ENCODE measurements around the gene CAPZA2. TPM values are rescaled to one million over a fixed set of nuclear protein-coding genes. Genes with fewer than 3 reads are reported as not detected.

CAPZA2 gene
- total and polyA plus RNA-seq, 9 of the 15 experiments (the other 6 are each of a cell fraction or from before 2014, with no cell fraction given), result 67.0 to 524 (median 176) TPM

DNA sequence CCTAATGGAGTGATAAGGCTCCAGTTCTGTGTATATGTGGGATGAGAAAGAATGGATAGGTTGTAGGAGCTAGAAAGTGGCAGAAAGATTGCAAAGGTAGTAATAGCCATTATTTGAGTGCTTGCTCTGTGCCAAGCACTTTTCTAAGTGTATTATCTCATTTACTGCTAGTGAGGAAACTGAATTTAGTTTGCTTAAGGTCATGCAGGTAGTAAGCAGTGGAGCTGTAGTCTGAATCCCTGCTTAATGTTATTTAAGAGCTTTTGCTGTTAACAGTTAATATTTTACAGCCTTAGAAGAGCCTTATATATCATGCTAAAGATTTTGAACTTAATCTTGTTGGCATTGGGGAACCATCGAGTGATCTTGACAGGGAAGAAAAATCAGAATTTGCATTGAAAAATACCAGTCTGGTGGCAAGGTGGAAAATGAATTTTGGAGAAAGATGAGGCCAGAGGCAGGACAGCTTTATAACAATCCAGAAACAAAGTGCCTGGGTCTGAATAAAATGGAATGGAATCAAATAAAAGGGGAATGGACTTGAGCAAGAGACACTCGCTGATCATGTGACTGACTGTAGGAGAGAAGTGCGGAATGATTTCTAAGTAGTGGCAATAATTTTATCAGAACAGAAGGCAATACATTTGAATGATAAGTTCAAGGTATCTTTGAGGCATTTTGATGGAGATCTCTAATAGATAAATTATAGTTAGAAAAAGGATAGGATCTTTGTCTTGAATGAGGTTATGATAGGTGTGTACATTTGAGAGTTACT is 15.2 kb downstream of the CAPZA2 start (continued):
- TF ChIP-seq ZZZ3 (IDR thresholded peaks at IDR 0.05) (0 out of 2 replicates have a peak, but pooled peaks have one; percentile 19), LARP7 (IDR thresholded peaks at IDR 0.05) (no peak), ELF2 (CRISPR knock-in tag; IDR thresholded peaks at IDR 0.05) (peak; percentile 81), ZSCAN32 (CRISPR knock-in tag; IDR thresholded peaks at IDR 0.05) (peak; percentile 65), ZNF280B (CRISPR knock-in tag; IDR thresholded peaks at IDR 0.05) (0 out of 2 replicates have a peak, but pooled peaks have one; percentile 64)

GRCh38 chr7:116884691-116885090 is 22.3 kb downstream of the CAPZA2 start:
- Histone ChIP-seq H3K9ac (ENCODE audit: insufficient read depth in 1 of 2, low read depth in 2 of 2, low read length in 2 of 2) (no peak overlapping the region), H3K4me1 (replicated peaks in 1 of 2; ENCODE audit: control insufficient read depth in 2 of 2, insufficient read depth in 2 of 2, low read length in 2 of 2) (peaks cover 0 to 6% of the 10 kb centered on the region in 2 experiments; a peak in 2 of 5 replicates), H3K36me3 (ENCODE audit: control insufficient read depth, insufficient read depth, low read length) (peaks cover 30% of the 10 kb centered on the region), H3K4me3 (no peak overlapping the region), H2AFZ (ENCODE audit: low read depth, low read length) (no peak overlapping the region), H4K20me1 (replicated peaks; ENCODE audit: control insufficient read depth, insufficient read depth, low read length) (peaks cover 5% of the 10 kb centered on the region; the same call in 1 of the 2 replicates), H3K9me3 (replicated peaks; ENCODE audit: control insufficient read depth, insufficient read depth, low read depth, low read length) (no peaks in the 10 kb centered on the region), H3K27ac (ENCODE audit: extremely low read depth, low read depth, low read length) (no peak overlapping the region), H3K4me2 (ENCODE audit: insufficient read depth, low read length) (no peak overlapping the region), H3K9me1 (ENCODE audit: control insufficient read depth, insufficient read depth, low read length) (peaks cover 3% of the 10 kb centered on the region), H3K27me3 (ENCODE audit: control insufficient read depth in 2 of 2, insufficient read depth in 2 of 2, low read length in 2 of 2) (no peaks in the 10 kb centered on the region), H3K79me2 (ENCODE audit: control insufficient read depth, insufficient read depth, low read length) (peaks cover 88% of the 10 kb centered on the region)
- no TSS peak for BruUV-seq (replicated peaks)
- FAIRE-seq (no peak), ATAC-seq (no peak), DNase-seq (ENCODE audit: extremely low read depth in 1 of 4, low spot score in 3 of 4) (no peak)
- CTCF ChIA-PET (ENCODE audit: low intra/inter-chr PET ratio), result no interaction called here
- WGBS (ENCODE audit: insufficient coverage, low coverage, missing lambda C conversion rate), result 92% methylated on average over 3 of the region's 3 CpGs
- in situ Hi-C loops (cut with MboI), result no loop called here
- intact Hi-C loops (cut with micrococcal nuclease), result no loop called here
- TF ChIP-seq RBM25 (IDR thresholded peaks at IDR 0.05; ENCODE audit: low read depth, low read length, severe bottlenecking) (peak; percentile 73), MNT (conservative IDR thresholded peaks at IDR 0.05) (0 out of 4 replicates have a peak, but pooled peaks of 1 of the 2 experiments have one; percentile 6), HLTF (IDR thresholded peaks at IDR 0.05) (peak; percentile 86; the same call in 1 of the 2 replicates), CEBPG (CRISPR knock-in tag; IDR thresholded peaks at IDR 0.05) (no peak), CEBPG (tag; conservative IDR thresholded peaks at IDR 0.05 in 1 of 2, IDR thresholded peaks at IDR 0.05 in 1 of 2) (no peak), CBX3 (IDR thresholded peaks at IDR 0.05; ENCODE audit: borderline replicate concordance in 1 of 2, low read length in 2 of 2) (peak in 1 of 2 experiments; percentile 88; a peak in 2 of 3 replicates)
- POLR2A ChIA-PET, result no interaction called here

Measured in K562 (cell line).